ENCODE results near the gene BMPER. TPM values are rescaled to one million over a fixed set of nuclear protein-coding genes. Genes with fewer than 3 reads are reported as not detected.

The BMPER gene
- total RNA-seq, 1 donor from 2014 or later = 5.2 TPM

- Histone ChIP-seq H3K27me3 (no peaks in the 10 kb centered on the region), H3K27ac (no peak overlapping the region), H3K9me3 (no peaks in the 10 kb centered on the region), H3K4me3 (no peak overlapping the region), H3K36me3 (no peaks in the 10 kb centered on the region), H3K4me1 (no peaks in the 10 kb centered on the region)
- no peak for TF ChIP-seq CTCF (IDR thresholded peaks at IDR 0.05)
- no peak for TF ChIP-seq POLR2AphosphoS5 (IDR thresholded peaks at IDR 0.05; ENCODE audit: insufficient read depth in 1 of 2, low read depth in 1 of 2)
- no peak for TF ChIP-seq POLR2A (IDR thresholded peaks at IDR 0.05)
- no peak for DNase-seq (ENCODE audit: extremely low spot score in 2 of 2)
- intact Hi-C loops (cut with DNase I) = no loop called here
Measured at GRCh38 chr7:34104115-34104514, 198.8 kb downstream of the BMPER start.

GRCh38 chr7:34104992-34105391, 199.7 kb downstream of the BMPER start:
- no peak overlapping the region for H3K4me3 ChIP-seq
- intact Hi-C loops (cut with DNase I) = no loop called here
- no peaks in the 10 kb centered on the region for H3K36me3 ChIP-seq
- H3K27me3 ChIP-seq = no peaks in the 10 kb centered on the region
- no peak overlapping the region for H3K27ac ChIP-seq
- no peaks in the 10 kb centered on the region for H3K4me1 ChIP-seq
- DNase-seq (ENCODE audit: extremely low spot score in 2 of 2) = no peak
- H3K9me3 ChIP-seq = no peaks in the 10 kb centered on the region
- TF ChIP-seq POLR2A (IDR thresholded peaks at IDR 0.05) (no peak), CTCF (IDR thresholded peaks at IDR 0.05) (no peak), POLR2AphosphoS5 (IDR thresholded peaks at IDR 0.05; ENCODE audit: insufficient read depth in 1 of 2, low read depth in 1 of 2) (no peak)

- H3K27ac ChIP-seq = no peak overlapping the region
- DNase-seq (ENCODE audit: extremely low spot score in 2 of 2) = no peak
Measured at GRCh38 chr7:34107276-34107675, 201.9 kb downstream of the BMPER start.

GRCh38 chr7:34108165-34108564, 202.8 kb downstream of the BMPER start:
- Histone ChIP-seq H3K36me3 (no peaks in the 10 kb centered on the region), H3K27ac (no peak overlapping the region), H3K9me3 (no peaks in the 10 kb centered on the region), H3K4me3 (no peak overlapping the region), H3K27me3 (no peaks in the 10 kb centered on the region), H3K4me1 (no peaks in the 10 kb centered on the region)
- TF ChIP-seq CTCF (IDR thresholded peaks at IDR 0.05) (no peak), POLR2AphosphoS5 (IDR thresholded peaks at IDR 0.05; ENCODE audit: insufficient read depth in 1 of 2, low read depth in 1 of 2) (no peak), POLR2A (IDR thresholded peaks at IDR 0.05) (no peak)
- intact Hi-C loops (cut with DNase I) = no loop called here
- DNase-seq (ENCODE audit: extremely low spot score in 2 of 2) = no peak

More at GRCh38 chr7:34107276-34107675, 201.9 kb downstream of the BMPER start:
- no peaks in the 10 kb centered on the region for H3K4me1 ChIP-seq
- intact Hi-C loops (cut with DNase I) = no loop called here
- no peaks in the 10 kb centered on the region for H3K36me3 ChIP-seq
- H3K4me3 ChIP-seq = no peak overlapping the region
- no peaks in the 10 kb centered on the region for H3K27me3 ChIP-seq
- TF ChIP-seq POLR2AphosphoS5 (IDR thresholded peaks at IDR 0.05; ENCODE audit: insufficient read depth in 1 of 2, low read depth in 1 of 2) (no peak), CTCF (IDR thresholded peaks at IDR 0.05) (no peak), POLR2A (IDR thresholded peaks at IDR 0.05) (no peak)
- no peaks in the 10 kb centered on the region for H3K9me3 ChIP-seq

DNA sequence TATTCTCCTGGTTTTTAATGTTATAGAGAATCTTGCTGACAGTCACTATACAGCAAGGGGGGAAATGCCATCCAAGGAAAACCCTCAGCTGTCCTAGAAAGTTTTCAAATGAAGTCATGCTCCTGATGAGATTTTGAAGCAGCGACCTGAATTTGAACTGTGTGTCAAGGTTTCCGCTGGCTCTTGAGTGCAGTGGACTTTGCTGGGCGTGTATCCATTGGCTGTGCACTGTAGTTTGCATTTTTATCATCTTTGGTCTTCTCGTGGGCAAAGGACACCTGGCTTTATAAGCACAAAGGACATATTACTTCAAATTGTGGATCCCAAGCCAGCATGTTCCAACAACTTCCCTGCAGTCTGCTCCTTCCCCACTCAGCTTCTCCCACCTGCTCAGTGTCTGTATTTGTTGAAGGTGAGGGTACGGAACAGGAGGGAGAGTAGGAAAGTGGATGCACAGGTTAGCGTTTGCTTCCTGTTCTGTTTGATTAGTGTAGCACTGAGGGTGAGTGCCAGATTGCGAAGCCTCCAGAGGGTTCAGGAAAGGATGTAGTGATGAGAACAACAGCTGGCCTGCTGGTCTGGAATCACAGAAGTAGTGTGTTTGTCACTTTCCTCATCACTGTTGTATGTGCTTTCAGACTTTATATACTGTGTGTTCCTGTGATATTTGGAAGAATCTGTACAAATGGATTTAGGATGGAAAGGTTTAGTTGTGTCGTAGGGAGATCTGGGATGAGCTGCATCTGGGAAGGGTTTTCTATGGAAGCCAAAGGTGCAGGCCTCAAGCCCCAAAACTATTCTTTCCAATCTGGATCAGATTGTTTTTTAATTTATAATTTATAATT, 204.8 kb downstream of the BMPER start:
- H3K36me3 ChIP-seq = no peaks in the 10 kb centered on the region
- intact Hi-C loops (cut with DNase I) = no loop called here
- no peak overlapping the region for H3K4me3 ChIP-seq
- no peaks in the 10 kb centered on the region for H3K9me3 ChIP-seq
- H3K27ac ChIP-seq = no peak overlapping the region
- TF ChIP-seq POLR2AphosphoS5 (IDR thresholded peaks at IDR 0.05; ENCODE audit: insufficient read depth in 1 of 2, low read depth in 1 of 2) (no peak), CTCF (IDR thresholded peaks at IDR 0.05) (no peak), POLR2A (IDR thresholded peaks at IDR 0.05) (no peak)
- H3K27me3 ChIP-seq = no peaks in the 10 kb centered on the region
- no peak for DNase-seq (ENCODE audit: extremely low spot score in 2 of 2)
- no peaks in the 10 kb centered on the region for H3K4me1 ChIP-seq

Data from vagina (tissue), 2 donors.